Body of pancreas (tissue), 4 donors: ENCODE results near the gene CT47B1. TPM values are rescaled to one million over a fixed set of nuclear protein-coding genes. Genes with fewer than 3 reads are reported as not detected.
"Not testable (repeated sequence)": the region's sequence is repeated elsewhere in the genome, so short reads cannot be mapped to it uniquely, and the experiment has no call there.

Source experiments
- ATAC-seq: fragments of 150-250 bp; one replicate; pipeline ENCODE4 v1.9.1; 2016
- DNase-seq, 4 donors: peaks; one replicate each; pipeline ENCODE4 v3.0.0-alpha.2; 2019
- H3K27ac ChIP-seq, 4 donors: fragments of 200-600 bp; sonication (generic); 1 replicate in 3 of 4; 2 replicates in 1 of 4; pipeline versions ENCODE4 v1.5.1 to v1.6.1; 2016 to 2019; ENCODE audit warnings: mild to moderate bottlenecking in 1 of 4, mixed read lengths in 1 of 4, moderate library complexity in 1 of 4
- H3K27me3 ChIP-seq, 2 donors: fragments of 200-600 bp; sonication (generic); one replicate each; pipeline ENCODE4 v1.6.0; 2016; ENCODE audit warnings: mild to moderate bottlenecking in 1 of 2
- H3K36me3 ChIP-seq, 2 donors: fragments of 200-600 bp; sonication (generic); replicated peaks in 1 of 2; 2 replicates each; pipeline ENCODE4 v1.5.1; 2016; ENCODE audit warnings: low read depth in 2 of 2; ENCODE audit not compliant: insufficient read depth in 1 of 2
- H3K4me1 ChIP-seq: fragments of 200-600 bp; sonication (generic); one replicate; pipeline ENCODE4 v1.6.0; 2016
- H3K4me3 ChIP-seq, 2 donors: fragments of 200-600 bp; sonication (generic); 1 replicate in 1 of 2; 2 replicates in 1 of 2; pipeline ENCODE4 v1.5.1; 2016 to 2019
- H3K9me3 ChIP-seq, 3 donors: fragments of 200-600 bp; sonication (generic); 1 replicate in 2 of 3; 2 replicates in 1 of 3; pipeline ENCODE4 v1.5.1; 2016
- CTCF ChIP-seq, 7 experiments: fragments of 450-650 bp in 4 of 7; fragments of 200-600 bp in 3 of 7; sonication (generic) in 3 of 7; IDR thresholded peaks; one replicate each; pipeline ENCODE4 v1.5.1; 2016 to 2019; ENCODE audit warnings: antibody characterized with exemption in 7 of 7
- POLR2A ChIP-seq, 3 donors: fragments of 450-650 bp; IDR thresholded peaks; one replicate each; pipeline ENCODE4 v1.6.1; 2016; ENCODE audit warnings: antibody characterized with exemption in 3 of 3, mild to moderate bottlenecking in 2 of 3
- WGBS, 2 donors: methylation state at CpG; one replicate each; pipeline ENCODE4 v1.1.5; 2017; 5-methylcytosine and 5-hydroxymethylcytosine counted together
- intact Hi-C: fragments of 100-400 bp; cut with DNase I; formaldehyde crosslinking; loops from one replicate; pipeline ENCODE4 v1.15.1; 2023
- total RNA-seq, 2 donors: library from RNA; depleted of rRNA; stranded (reverse); fragments of >200 nt; gene quantifications; one replicate each; pipeline ENCODE4 v1.1.0, GENCODE V29; 2016

Gene CT47B1
- not detected for total RNA-seq

GRCh38 chrX:120875766-120876165, at the start of gene CT47B1:
Gene CT47B1, minus strand, starts transcription at chrX:120875866. Its CDS starts 196 bp downstream, at chrX:120875670.
- H3K4me3 ChIP-seq, DNase-seq, intact Hi-C loops, H3K27me3 ChIP-seq, H3K36me3 ChIP-seq, ATAC-seq, H3K4me1 ChIP-seq, H3K27ac ChIP-seq, H3K9me3 ChIP-seq: not testable (repeated sequence)
- no CpG with 5 or more reads among the region's 7 CpGs for WGBS, 2 donors

- DNase-seq: no peak
- H3K9me3 ChIP-seq: no peaks in the 10 kb centered on the region
- H3K4me3 ChIP-seq: no peak overlapping the region
- no peaks in the 10 kb centered on the region for H3K4me1 ChIP-seq
- 88 to 91% methylated on average over 9 to 12 of the region's 61 CpGs for WGBS, 2 donors
- H3K36me3 ChIP-seq: no peaks in the 10 kb centered on the region
- intact Hi-C loops: no loop called here
- no peak overlapping the region for H3K27ac ChIP-seq
- no peaks in the 10 kb centered on the region for H3K27me3 ChIP-seq
- ATAC-seq: no peak
- no peak for TF ChIP-seq CTCF (IDR thresholded peaks at IDR 0.05)
- no peak for TF ChIP-seq POLR2A (IDR thresholded peaks at IDR 0.05)
These were observed 748 bp downstream of the CT47B1 start for GRCh38 chrX:120874678-120875557.

- Histone ChIP-seq H3K4me1 (no peaks in the 10 kb centered on the region), H3K9me3 (no peaks in the 10 kb centered on the region), H3K36me3 (no peaks in the 10 kb centered on the region), H3K27me3 (no peaks in the 10 kb centered on the region), H3K4me3 (no peak overlapping the region), H3K27ac (no peak overlapping the region)
- intact Hi-C loops: no loop called here
- TF ChIP-seq POLR2A (IDR thresholded peaks at IDR 0.05): no peak
- TF ChIP-seq CTCF (IDR thresholded peaks at IDR 0.05): no peak
- 34 to 60% methylated on average over 2 to 4 of the region's 4 CpGs for WGBS, 2 donors
- DNase-seq: no peak
- ATAC-seq: no peak
These were observed 18.4 kb downstream of the CT47B1 start for GRCh38 chrX:120857240-120857639.

GRCh38 chrX:120840827-120841226, 34.8 kb downstream of the CT47B1 start:
- H3K4me1 ChIP-seq: no peaks in the 10 kb centered on the region
- no peak overlapping the region for H3K27ac ChIP-seq
- no peaks in the 10 kb centered on the region for H3K9me3 ChIP-seq
- intact Hi-C loops: no loop called here
- ATAC-seq (no peak), DNase-seq (no peak)
- no peaks in the 10 kb centered on the region for H3K36me3 ChIP-seq
- H3K4me3 ChIP-seq: no peak overlapping the region
- no peaks in the 10 kb centered on the region for H3K27me3 ChIP-seq
- WGBS, 2 donors: 43% methylated on average over 2 of the region's 2 CpGs
- TF ChIP-seq POLR2A (IDR thresholded peaks at IDR 0.05) (no peak), CTCF (IDR thresholded peaks at IDR 0.05) (no peak)

- DNase-seq: no peak
- H3K27me3 ChIP-seq: no peaks in the 10 kb centered on the region
- H3K4me1 ChIP-seq: no peaks in the 10 kb centered on the region
- TF ChIP-seq POLR2A (IDR thresholded peaks at IDR 0.05) (no peak), CTCF (IDR thresholded peaks at IDR 0.05) (no peak)
- no peak overlapping the region for H3K4me3 ChIP-seq
- no peak overlapping the region for H3K27ac ChIP-seq
- no peaks in the 10 kb centered on the region for H3K9me3 ChIP-seq
- ATAC-seq: no peak
- H3K36me3 ChIP-seq: no peaks in the 10 kb centered on the region
- intact Hi-C loops: no loop called here
These were observed 36.2 kb downstream of the CT47B1 start for GRCh38 chrX:120839491-120839890.

GRCh38 chrX:120827213-120827612, 48.5 kb downstream of the CT47B1 start:
- H3K27me3 ChIP-seq, intact Hi-C loops, H3K4me1 ChIP-seq, H3K9me3 ChIP-seq, H3K36me3 ChIP-seq, DNase-seq, H3K4me3 ChIP-seq, H3K27ac ChIP-seq, ATAC-seq: not testable (repeated sequence)
- WGBS, 2 donors: 83 to 90% methylated on average over 1 of the region's 1 CpG
